ENCODE data around the gene PTPRJ.

DNA sequence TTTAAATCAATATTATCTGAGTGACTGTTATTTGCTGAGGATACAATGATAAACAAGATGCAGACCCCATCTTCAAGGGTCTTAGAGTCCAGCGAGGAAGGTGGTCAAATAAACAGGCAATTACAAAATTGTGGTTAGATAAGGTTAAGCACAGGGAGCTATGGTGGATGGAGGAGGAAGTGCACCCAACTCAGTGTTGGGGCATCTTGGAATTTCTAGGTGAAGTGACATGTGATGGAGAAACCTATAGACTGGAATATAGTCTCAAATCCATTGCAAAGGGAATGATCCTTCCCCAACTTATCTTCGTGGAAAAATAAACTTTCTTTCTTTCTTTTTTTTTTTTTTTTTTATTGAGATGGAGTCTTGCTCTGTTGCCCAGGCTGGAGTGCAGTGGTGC lies 3.4 kb upstream of the PTPRJ start:
- TF ChIP-seq CTCF (IDR thresholded peaks at IDR 0.05): no peak
- no peak for TF ChIP-seq POLR2AphosphoS5 (IDR thresholded peaks at IDR 0.05)

All from breast epithelium (tissue), 3 donors.